ENCODE data around the gene SNX25.

Gene SNX25

DNA sequence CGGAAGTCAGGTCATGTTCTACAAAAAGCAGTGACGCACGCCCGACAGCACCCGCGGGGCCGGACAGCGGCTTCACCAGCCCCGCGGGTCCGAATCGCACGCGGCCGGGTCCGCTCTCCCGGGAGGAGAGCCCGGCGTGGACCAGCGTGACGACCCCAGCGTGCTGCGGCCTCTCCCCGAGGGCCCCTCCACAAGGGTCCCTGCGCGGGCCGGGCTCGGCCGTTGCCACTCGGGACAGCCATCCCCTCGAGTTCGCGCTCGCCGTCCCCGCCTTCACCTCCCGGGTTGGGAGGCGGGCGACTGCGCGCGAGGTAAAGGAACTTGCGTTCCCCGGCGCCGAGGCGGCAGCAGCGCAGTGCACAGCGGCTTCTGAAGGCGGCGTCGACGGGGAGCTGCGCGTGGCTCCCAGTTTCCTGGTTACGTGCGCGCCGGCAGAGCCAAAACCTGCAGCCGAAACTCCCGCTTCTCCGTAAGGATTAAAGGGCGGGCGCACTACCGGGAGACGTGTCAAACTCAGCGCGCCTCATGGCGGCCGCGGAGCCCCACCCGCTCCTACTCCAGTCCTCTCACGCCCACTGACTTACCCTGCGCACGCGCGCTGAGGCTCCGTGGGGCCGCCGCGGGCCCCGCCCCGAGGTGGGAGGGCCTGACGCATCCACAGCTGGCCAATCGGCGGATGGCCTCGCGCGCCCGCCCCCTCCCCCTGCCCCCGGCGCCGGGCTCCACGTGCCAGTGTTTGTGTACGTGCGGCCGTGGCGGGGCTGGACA lies 186.7 kb downstream of the SNX25 start (continued):
- TF ChIP-seq GLI4 (tag by site-specific recombination; IDR thresholded peaks at IDR 0.05) (no peak), REPIN1 (tag by site-specific recombination; IDR thresholded peaks at IDR 0.05; ENCODE audit: low read depth) (peak; percentile 56; the same call in 1 of the 2 replicates), ZNF610 (tag by site-specific recombination; IDR thresholded peaks at IDR 0.05; ENCODE audit: borderline replicate concordance) (no peak), KLF1 (tag by site-specific recombination; IDR thresholded peaks at IDR 0.05) (no peak; the same call in 1 of the 2 replicates), ZNF624 (tag by site-specific recombination; IDR thresholded peaks at IDR 0.05) (no peak), ZNF354C (tag by site-specific recombination; IDR thresholded peaks at IDR 0.05; ENCODE audit: borderline replicate concordance, low read depth) (no peak), ZNF132 (tag by site-specific recombination; IDR thresholded peaks at IDR 0.05; ENCODE audit: borderline replicate concordance) (no peak), ZIC2 (tag by site-specific recombination; IDR thresholded peaks at IDR 0.05) (no peak), ZNF341 (tag by site-specific recombination; IDR thresholded peaks at IDR 0.05; ENCODE audit: low read depth) (no peak), ZNF837 (tag by site-specific recombination; IDR thresholded peaks at IDR 0.05) (no peak), ZNF501 (tag by site-specific recombination; IDR thresholded peaks at IDR 0.05) (peak; percentile 91), ZNF544 (tag by site-specific recombination; IDR thresholded peaks at IDR 0.05) (no peak), ZNF37A (tag by site-specific recombination; IDR thresholded peaks at IDR 0.05) (no peak), BCL11B (tag by site-specific recombination; IDR thresholded peaks at IDR 0.05; ENCODE audit: low read depth) (no peak), ZNF768 (tag by site-specific recombination; IDR thresholded peaks at IDR 0.05) (no peak)
- TF ChIP-seq, protein P1, sequence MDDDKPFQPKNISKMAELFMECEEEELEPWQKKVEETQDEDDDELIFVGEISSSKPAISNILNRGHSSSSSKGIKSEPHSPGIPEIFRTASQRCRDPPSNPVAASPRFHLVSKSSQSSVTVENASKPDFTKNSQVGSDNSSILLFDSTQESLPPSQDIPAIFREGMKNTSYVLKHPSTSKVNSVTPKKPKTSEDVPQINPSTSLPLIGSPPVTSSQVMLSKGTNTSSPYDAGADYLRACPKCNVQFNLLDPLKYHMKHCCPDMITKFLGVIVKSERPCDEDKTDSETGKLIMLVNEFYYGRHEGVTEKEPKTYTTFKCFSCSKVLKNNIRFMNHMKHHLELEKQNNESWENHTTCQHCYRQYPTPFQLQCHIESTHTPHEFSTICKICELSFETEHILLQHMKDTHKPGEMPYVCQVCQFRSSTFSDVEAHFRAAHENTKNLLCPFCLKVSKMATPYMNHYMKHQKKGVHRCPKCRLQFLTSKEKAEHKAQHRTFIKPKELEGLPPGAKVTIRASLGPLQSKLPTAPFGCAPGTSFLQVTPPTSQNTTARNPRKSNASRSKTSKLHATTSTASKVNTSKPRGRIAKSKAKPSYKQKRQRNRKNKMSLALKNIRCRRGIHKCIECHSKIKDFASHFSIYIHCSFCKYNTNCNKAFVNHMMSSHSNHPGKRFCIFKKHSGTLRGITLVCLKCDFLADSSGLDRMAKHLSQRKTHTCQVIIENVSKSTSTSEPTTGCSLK (tag by site-specific recombination; IDR thresholded peaks at IDR 0.05), result no peak
- TF ChIP-seq, protein P2, sequence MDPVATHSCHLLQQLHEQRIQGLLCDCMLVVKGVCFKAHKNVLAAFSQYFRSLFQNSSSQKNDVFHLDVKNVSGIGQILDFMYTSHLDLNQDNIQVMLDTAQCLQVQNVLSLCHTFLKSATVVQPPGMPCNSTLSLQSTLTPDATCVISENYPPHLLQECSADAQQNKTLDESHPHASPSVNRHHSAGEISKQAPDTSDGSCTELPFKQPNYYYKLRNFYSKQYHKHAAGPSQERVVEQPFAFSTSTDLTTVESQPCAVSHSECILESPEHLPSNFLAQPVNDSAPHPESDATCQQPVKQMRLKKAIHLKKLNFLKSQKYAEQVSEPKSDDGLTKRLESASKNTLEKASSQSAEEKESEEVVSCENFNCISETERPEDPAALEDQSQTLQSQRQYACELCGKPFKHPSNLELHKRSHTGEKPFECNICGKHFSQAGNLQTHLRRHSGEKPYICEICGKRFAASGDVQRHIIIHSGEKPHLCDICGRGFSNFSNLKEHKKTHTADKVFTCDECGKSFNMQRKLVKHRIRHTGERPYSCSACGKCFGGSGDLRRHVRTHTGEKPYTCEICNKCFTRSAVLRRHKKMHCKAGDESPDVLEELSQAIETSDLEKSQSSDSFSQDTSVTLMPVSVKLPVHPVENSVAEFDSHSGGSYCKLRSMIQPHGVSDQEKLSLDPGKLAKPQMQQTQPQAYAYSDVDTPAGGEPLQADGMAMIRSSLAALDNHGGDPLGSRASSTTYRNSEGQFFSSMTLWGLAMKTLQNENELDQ (tag by site-specific recombination; IDR thresholded peaks at IDR 0.05; ENCODE audit: low read depth), result no peak
- TF ChIP-seq, protein P3, sequence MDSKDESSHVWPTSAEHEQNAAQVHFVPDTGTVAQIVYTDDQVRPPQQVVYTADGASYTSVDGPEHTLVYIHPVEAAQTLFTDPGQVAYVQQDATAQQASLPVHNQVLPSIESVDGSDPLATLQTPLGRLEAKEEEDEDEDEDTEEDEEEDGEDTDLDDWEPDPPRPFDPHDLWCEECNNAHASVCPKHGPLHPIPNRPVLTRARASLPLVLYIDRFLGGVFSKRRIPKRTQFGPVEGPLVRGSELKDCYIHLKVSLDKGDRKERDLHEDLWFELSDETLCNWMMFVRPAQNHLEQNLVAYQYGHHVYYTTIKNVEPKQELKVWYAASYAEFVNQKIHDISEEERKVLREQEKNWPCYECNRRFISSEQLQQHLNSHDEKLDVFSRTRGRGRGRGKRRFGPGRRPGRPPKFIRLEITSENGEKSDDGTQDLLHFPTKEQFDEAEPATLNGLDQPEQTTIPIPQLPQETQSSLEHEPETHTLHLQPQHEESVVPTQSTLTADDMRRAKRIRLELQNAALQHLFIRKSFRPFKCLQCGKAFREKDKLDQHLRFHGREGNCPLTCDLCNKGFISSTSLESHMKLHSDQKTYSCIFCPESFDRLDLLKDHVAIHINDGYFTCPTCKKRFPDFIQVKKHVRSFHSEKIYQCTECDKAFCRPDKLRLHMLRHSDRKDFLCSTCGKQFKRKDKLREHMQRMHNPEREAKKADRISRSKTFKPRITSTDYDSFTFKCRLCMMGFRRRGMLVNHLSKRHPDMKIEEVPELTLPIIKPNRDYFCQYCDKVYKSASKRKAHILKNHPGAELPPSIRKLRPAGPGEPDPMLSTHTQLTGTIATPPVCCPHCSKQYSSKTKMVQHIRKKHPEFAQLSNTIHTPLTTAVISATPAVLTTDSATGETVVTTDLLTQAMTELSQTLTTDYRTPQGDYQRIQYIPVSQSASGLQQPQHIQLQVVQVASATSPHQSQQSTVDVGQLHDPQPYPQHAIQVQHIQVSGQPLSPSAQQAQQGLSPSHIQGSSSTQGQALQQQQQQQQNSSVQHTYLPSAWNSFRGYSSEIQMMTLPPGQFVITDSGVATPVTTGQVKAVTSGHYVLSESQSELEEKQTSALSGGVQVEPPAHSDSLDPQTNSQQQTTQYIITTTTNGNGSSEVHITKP (tag by site-specific recombination; IDR thresholded peaks at IDR 0.05), result 0 out of 2 replicates have a peak, but pooled peaks have one; percentile 19
- TF ChIP-seq, protein P4, sequence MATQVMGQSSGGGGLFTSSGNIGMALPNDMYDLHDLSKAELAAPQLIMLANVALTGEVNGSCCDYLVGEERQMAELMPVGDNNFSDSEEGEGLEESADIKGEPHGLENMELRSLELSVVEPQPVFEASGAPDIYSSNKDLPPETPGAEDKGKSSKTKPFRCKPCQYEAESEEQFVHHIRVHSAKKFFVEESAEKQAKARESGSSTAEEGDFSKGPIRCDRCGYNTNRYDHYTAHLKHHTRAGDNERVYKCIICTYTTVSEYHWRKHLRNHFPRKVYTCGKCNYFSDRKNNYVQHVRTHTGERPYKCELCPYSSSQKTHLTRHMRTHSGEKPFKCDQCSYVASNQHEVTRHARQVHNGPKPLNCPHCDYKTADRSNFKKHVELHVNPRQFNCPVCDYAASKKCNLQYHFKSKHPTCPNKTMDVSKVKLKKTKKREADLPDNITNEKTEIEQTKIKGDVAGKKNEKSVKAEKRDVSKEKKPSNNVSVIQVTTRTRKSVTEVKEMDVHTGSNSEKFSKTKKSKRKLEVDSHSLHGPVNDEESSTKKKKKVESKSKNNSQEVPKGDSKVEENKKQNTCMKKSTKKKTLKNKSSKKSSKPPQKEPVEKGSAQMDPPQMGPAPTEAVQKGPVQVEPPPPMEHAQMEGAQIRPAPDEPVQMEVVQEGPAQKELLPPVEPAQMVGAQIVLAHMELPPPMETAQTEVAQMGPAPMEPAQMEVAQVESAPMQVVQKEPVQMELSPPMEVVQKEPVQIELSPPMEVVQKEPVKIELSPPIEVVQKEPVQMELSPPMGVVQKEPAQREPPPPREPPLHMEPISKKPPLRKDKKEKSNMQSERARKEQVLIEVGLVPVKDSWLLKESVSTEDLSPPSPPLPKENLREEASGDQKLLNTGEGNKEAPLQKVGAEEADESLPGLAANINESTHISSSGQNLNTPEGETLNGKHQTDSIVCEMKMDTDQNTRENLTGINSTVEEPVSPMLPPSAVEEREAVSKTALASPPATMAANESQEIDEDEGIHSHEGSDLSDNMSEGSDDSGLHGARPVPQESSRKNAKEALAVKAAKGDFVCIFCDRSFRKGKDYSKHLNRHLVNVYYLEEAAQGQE (tag by site-specific recombination; IDR thresholded peaks at IDR 0.05), result peak; percentile 94
- TF ChIP-seq, protein P5, sequence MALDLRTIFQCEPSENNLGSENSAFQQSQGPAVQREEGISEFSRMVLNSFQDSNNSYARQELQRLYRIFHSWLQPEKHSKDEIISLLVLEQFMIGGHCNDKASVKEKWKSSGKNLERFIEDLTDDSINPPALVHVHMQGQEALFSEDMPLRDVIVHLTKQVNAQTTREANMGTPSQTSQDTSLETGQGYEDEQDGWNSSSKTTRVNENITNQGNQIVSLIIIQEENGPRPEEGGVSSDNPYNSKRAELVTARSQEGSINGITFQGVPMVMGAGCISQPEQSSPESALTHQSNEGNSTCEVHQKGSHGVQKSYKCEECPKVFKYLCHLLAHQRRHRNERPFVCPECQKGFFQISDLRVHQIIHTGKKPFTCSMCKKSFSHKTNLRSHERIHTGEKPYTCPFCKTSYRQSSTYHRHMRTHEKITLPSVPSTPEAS (tag by site-specific recombination; IDR thresholded peaks at IDR 0.05), result no peak
- TF ChIP-seq, protein P6, sequence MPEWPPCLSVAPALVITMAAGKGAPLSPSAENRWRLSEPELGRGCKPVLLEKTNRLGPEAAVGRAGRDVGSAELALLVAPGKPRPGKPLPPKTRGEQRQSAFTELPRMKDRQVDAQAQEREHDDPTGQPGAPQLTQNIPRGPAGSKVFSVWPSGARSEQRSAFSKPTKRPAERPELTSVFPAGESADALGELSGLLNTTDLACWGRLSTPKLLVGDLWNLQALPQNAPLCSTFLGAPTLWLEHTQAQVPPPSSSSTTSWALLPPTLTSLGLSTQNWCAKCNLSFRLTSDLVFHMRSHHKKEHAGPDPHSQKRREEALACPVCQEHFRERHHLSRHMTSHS (tag by site-specific recombination; IDR thresholded peaks at IDR 0.05), result no peak
- TF ChIP-seq, protein P7, sequence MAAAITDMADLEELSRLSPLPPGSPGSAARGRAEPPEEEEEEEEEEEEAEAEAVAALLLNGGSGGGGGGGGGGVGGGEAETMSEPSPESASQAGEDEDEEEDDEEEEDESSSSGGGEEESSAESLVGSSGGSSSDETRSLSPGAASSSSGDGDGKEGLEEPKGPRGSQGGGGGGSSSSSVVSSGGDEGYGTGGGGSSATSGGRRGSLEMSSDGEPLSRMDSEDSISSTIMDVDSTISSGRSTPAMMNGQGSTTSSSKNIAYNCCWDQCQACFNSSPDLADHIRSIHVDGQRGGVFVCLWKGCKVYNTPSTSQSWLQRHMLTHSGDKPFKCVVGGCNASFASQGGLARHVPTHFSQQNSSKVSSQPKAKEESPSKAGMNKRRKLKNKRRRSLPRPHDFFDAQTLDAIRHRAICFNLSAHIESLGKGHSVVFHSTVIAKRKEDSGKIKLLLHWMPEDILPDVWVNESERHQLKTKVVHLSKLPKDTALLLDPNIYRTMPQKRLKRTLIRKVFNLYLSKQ (tag by site-specific recombination; IDR thresholded peaks at IDR 0.05; ENCODE audit: borderline replicate concordance), result no peak
